GM19025 (cell line): Measurements from ENCODE around the gene ALG5.
A peak's percentile ranks its signal among the peaks of the same experiment; 100 is the strongest.

Experiments
- ATAC-seq: cut with Tn5 transposase; IDR thresholded peaks from one replicate; pipeline ENCODE4 v1.9.1; 2021; ENCODE audit warnings: mild to moderate bottlenecking, low read depth, moderate library complexity; ENCODE audit not compliant: unreplicated experiment

The ALG5 gene

GRCh38 chr13:36999054-36999714, at the start of gene ALG5:
Gene ALG5 (minus strand): TSS chr13:36999340. CDS start chr13:36999300, 40 bp downstream.
- ATAC-seq = peak; percentile 68

GRCh38 chr13:37047846-37048245, 48.7 kb upstream of the ALG5 start:
- ATAC-seq = no peak

- ATAC-seq = no peak
These were observed 47.9 kb upstream of the ALG5 start for GRCh38 chr13:37047032-37047431.

GRCh38 chr13:37046062-37046461, 46.9 kb upstream of the ALG5 start:
- ATAC-seq = no peak

GRCh38 chr13:37040789-37041188, 41.6 kb upstream of the ALG5 start:
- ATAC-seq = no peak

- no peak for ATAC-seq
These were observed 40.8 kb upstream of the ALG5 start for GRCh38 chr13:37039896-37040295.

GRCh38 chr13:37037241-37037640, 38.1 kb upstream of the ALG5 start:
- ATAC-seq = no peak

- no peak for ATAC-seq
These were observed 30.5 kb upstream of the ALG5 start for GRCh38 chr13:37029617-37030016.

- no peak for ATAC-seq
These were observed 28.5 kb upstream of the ALG5 start for GRCh38 chr13:37027639-37028038.

- ATAC-seq = no peak
These were observed 27.6 kb upstream of the ALG5 start for GRCh38 chr13:37026771-37027170.

GRCh38 chr13:37023871-37024270, 24.7 kb upstream of the ALG5 start:
- no peak for ATAC-seq

- ATAC-seq = no peak
These were observed 15.5 kb upstream of the ALG5 start for GRCh38 chr13:37014609-37015008.

- no peak for ATAC-seq
These were observed 12.6 kb upstream of the ALG5 start for GRCh38 chr13:37011788-37012187.

GRCh38 chr13:37011002-37011401, 11.9 kb upstream of the ALG5 start:
- no peak for ATAC-seq

- no peak for ATAC-seq
These were observed 11.3 kb upstream of the ALG5 start for GRCh38 chr13:37010424-37010823.

- ATAC-seq = no peak
These were observed 10.6 kb upstream of the ALG5 start for GRCh38 chr13:37009692-37010091.

- ATAC-seq = no peak
These were observed 2.7 kb upstream of the ALG5 start for GRCh38 chr13:37001921-37002250.

- no peak for ATAC-seq
These were observed 507 bp downstream of the ALG5 start for GRCh38 chr13:36998624-36999041.

GRCh38 chr13:36997716-36998427, 1.3 kb downstream of the ALG5 start:
- ATAC-seq = no peak

GRCh38 chr13:36992362-36992761, 6.8 kb downstream of the ALG5 start:
- no peak for ATAC-seq

GRCh38 chr13:36986462-36987240, 12.5 kb downstream of the ALG5 start:
- ATAC-seq = no peak
